ENCODE data around the gene ZHX3. TPM values are rescaled to one million over a fixed set of nuclear protein-coding genes. Genes with fewer than 3 reads are reported as not detected.

ZHX3 gene
- total and polyA plus RNA-seq, 9 of the 15 experiments (the other 6 are each of a cell fraction or from before 2014, with no cell fraction given), result 0.80 to 14.6 (median 4.9) TPM

DNA sequence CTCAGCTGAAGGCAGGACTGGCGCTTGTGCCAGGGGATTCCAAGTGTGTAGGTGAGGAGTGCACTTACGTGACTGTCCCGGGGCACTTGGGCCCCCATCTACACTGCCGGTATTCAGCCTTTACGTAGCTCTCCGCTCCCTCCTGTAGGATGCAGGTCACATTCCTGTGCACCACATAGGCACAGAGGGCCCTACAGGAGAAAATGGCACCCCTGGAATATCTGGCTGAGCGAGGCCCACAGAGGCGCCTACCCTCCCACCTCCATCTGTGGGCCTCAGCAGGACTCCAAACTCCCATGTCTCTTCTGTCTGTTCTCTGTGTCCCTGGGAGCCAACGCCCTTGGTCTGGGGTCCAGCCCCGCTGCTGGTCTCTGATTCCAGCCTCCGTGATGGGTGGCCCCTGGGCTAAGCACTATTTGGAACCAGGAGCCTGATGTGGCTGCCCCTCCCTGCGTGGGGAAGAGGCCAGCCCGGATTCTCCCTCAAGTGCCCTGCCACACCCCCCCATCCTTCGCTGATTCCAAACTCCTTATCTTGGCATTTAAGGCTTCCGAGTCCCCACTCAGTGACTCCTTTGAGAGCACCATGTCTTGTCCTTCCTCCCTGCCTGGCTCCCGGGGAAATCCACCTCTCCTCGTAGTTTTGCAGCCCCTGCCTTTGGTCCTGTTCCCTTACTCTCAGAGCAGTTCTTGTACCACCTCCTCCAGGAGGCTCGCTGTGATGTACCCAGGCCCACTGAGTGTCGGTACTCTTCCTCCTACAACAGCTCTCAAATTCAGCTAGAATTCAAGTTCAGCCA is 47.6 kb upstream of the ZHX3 start (continued):
- TF ChIP-seq PCBP1 (IDR thresholded peaks at IDR 0.05; ENCODE audit: low read depth, low read length, poor library complexity, severe bottlenecking) (no peak), CTCF (IDR thresholded peaks at IDR 0.05 in 2 of 3, conservative IDR thresholded peaks at IDR 0.05 in 1 of 3; ENCODE audit: insufficient read depth in 2 of 3, low read depth in 1 of 3, low read length in 3 of 3) (no peak), RNF219 (CRISPR knock-in tag; IDR thresholded peaks at IDR 0.05) (no peak)

GRCh38 chr20:41364236-41364855 is 46.8 kb upstream of the ZHX3 start:
- BruUV-seq (replicated peaks), result no TSS peak
- Histone ChIP-seq H3K9me1 (ENCODE audit: control insufficient read depth, insufficient read depth, low read length) (no peaks in the 10 kb centered on the region), H3K9ac (ENCODE audit: insufficient read depth in 1 of 2, low read depth in 2 of 2, low read length in 2 of 2) (no peak overlapping the region), H3K36me3 (ENCODE audit: control insufficient read depth, insufficient read depth, low read length) (no peaks in the 10 kb centered on the region), H3K4me3 (no peak overlapping the region), H3K4me2 (ENCODE audit: insufficient read depth, low read length) (no peak overlapping the region), H4K20me1 (replicated peaks; ENCODE audit: control insufficient read depth, insufficient read depth, low read length) (peaks cover 31% of the 10 kb centered on the region), H3K27me3 (ENCODE audit: control insufficient read depth in 2 of 2, insufficient read depth in 2 of 2, low read length in 2 of 2) (peaks cover 34 to 68% of the 10 kb centered on the region in 2 experiments; a peak in 4 of 5 replicates), H3K79me2 (ENCODE audit: control insufficient read depth, insufficient read depth, low read length) (no peaks in the 10 kb centered on the region), H2AFZ (ENCODE audit: low read depth, low read length) (no peak overlapping the region), H3K4me1 (replicated peaks in 1 of 2; ENCODE audit: control insufficient read depth in 2 of 2, insufficient read depth in 2 of 2, low read length in 2 of 2) (peaks cover 0 to 38% of the 10 kb centered on the region in 2 experiments; a peak in 2 of 5 replicates), H3K27ac (ENCODE audit: extremely low read depth, low read depth, low read length) (no peak overlapping the region), H3K9me3 (replicated peaks; ENCODE audit: control insufficient read depth, insufficient read depth, low read depth, low read length) (no peaks in the 10 kb centered on the region)
- POLR2A ChIA-PET, result interaction anchor here (0.6 kb wide), 1 partner anchor 251 kb away, joined by 3 read pairs; no protein-coding TSS in a partner anchor
- 0% methylated on average over 8 of the region's 13 CpGs for WGBS (ENCODE audit: insufficient coverage, low coverage, missing lambda C conversion rate)
- in situ Hi-C loops (cut with MboI) (no loop called here), intact Hi-C loops (cut with micrococcal nuclease) (no loop called here)
- ATAC-seq, result no peak
- CTCF ChIA-PET (ENCODE audit: low intra/inter-chr PET ratio), result no interaction called here
- FAIRE-seq, result no peak
- DNase-seq (ENCODE audit: extremely low read depth in 1 of 4, low spot score in 3 of 4), result no peak
- TF ChIP-seq, protein P1, sequence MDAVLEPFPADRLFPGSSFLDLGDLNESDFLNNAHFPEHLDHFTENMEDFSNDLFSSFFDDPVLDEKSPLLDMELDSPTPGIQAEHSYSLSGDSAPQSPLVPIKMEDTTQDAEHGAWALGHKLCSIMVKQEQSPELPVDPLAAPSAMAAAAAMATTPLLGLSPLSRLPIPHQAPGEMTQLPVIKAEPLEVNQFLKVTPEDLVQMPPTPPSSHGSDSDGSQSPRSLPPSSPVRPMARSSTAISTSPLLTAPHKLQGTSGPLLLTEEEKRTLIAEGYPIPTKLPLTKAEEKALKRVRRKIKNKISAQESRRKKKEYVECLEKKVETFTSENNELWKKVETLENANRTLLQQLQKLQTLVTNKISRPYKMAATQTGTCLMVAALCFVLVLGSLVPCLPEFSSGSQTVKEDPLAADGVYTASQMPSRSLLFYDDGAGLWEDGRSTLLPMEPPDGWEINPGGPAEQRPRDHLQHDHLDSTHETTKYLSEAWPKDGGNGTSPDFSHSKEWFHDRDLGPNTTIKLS (IDR thresholded peaks at IDR 0.05; ENCODE audit: borderline replicate concordance, low read depth), result no peak
- TF ChIP-seq, protein P2, sequence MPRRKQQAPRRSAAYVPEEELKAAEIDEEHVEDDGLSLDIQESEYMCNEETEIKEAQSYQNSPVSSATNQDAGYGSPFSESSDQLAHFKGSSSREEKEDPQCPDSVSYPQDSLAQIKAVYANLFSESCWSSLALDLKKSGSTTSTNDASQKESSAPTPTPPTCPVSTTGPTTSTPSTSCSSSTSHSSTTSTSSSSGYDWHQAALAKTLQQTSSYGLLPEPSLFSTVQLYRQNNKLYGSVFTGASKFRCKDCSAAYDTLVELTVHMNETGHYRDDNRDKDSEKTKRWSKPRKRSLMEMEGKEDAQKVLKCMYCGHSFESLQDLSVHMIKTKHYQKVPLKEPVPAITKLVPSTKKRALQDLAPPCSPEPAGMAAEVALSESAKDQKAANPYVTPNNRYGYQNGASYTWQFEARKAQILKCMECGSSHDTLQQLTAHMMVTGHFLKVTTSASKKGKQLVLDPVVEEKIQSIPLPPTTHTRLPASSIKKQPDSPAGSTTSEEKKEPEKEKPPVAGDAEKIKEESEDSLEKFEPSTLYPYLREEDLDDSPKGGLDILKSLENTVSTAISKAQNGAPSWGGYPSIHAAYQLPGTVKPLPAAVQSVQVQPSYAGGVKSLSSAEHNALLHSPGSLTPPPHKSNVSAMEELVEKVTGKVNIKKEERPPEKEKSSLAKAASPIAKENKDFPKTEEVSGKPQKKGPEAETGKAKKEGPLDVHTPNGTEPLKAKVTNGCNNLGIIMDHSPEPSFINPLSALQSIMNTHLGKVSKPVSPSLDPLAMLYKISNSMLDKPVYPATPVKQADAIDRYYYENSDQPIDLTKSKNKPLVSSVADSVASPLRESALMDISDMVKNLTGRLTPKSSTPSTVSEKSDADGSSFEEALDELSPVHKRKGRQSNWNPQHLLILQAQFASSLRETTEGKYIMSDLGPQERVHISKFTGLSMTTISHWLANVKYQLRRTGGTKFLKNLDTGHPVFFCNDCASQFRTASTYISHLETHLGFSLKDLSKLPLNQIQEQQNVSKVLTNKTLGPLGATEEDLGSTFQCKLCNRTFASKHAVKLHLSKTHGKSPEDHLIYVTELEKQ (CRISPR knock-in tag; IDR thresholded peaks at IDR 0.05), result no peak
- TF ChIP-seq SRSF3 (IDR thresholded peaks at IDR 0.05; ENCODE audit: insufficient read depth, low read length), result no peak
